Pancreas (tissue), 10 donors: ENCODE data around the gene DTNB. TPM values are rescaled to one million over a fixed set of nuclear protein-coding genes. Genes with fewer than 3 reads are reported as not detected.

Experiments used
- ATAC-seq, 4 donors: fragments of 200-7000 bp; cut with Tn5 transposase; one replicate each; pipeline versions ENCODE4 v1.8.0 to v1.9.1; 2020; ENCODE audit warnings: mild to moderate bottlenecking in 4 of 4, moderate library complexity in 4 of 4
- DNase-seq, 6 donors: peaks; one replicate each; pipeline ENCODE4 v3.0.0-alpha.2; 2020
- FAIRE-seq: peaks from 2 replicates; lab custom pipeline; 2012; peaks lifted over from hg19 to GRCh38; lab: Jason Lieb, UNC
- H3K27ac ChIP-seq, 4 donors: fragments of 200-600 bp; sonication (generic); 1 replicate in 3 of 4; 2 replicates in 1 of 4; pipeline versions ENCODE4 v1.5.0 to v1.8.0; 2020
- H3K27me3 ChIP-seq, 4 donors: fragments of 200-600 bp; one replicate each; pipeline ENCODE4 v1.8.0; 2021
- H3K36me3 ChIP-seq, 3 donors: fragments of 200-600 bp; sonication (generic) in 1 of 3; one replicate each; pipeline versions ENCODE4 v1.5.0 to v1.8.0; 2020 to 2021
- H3K4me1 ChIP-seq, 3 donors: fragments of 200-600 bp; one replicate each; pipeline ENCODE4 v1.8.0; 2021
- H3K4me3 ChIP-seq, 4 donors: fragments of 200-600 bp; sonication (generic) in 2 of 4; one replicate each; pipeline versions ENCODE4 v1.5.0 to v1.8.0; 2020 to 2021
- H3K9me3 ChIP-seq, 4 donors: fragments of 200-600 bp; one replicate each; pipeline ENCODE4 v1.8.0; 2021
- CTCF ChIP-seq, 4 donors: fragments of 200-600 bp; sonication (generic) in 3 of 4; IDR thresholded peaks; one replicate each; pipeline versions ENCODE4 v1.5.0 to v1.8.0; 2021; ENCODE audit warnings: antibody characterized with exemption in 4 of 4
- WGBS, 2 donors: extraction: QIAGEN DNeasy Blood & Tissue Kit; methylation state at CpG; one replicate each; pipeline ENCODE4 v1.1.7; 2013; 5-methylcytosine and 5-hydroxymethylcytosine counted together
- intact Hi-C, 3 donors: fragments of 100-400 bp; cut with DNase I; formaldehyde crosslinking; loops; one replicate each; pipeline versions ENCODE4 v1.11.1 to v1.14.2; 2022
- polyA plus RNA-seq, 2 donors: library from polyadenylated mRNA; stranded (reverse); fragments of 200-250 nt; gene quantifications; one replicate each; pipeline ENCODE4 v1.2.3, GENCODE V29; 2013
- total RNA-seq, 6 donors: library from RNA; stranded (reverse); fragmentation: NEBNext Ultra II Directional in 4 of 6; extraction: Animal tissue kit (Norgen Biotek cat#: 25700) in 4 of 6; gene quantifications; one replicate each; pipeline versions ENCODE4 v1.2.1 to v1.2.4, GENCODE V29; 2021 to 2023
- donor health status: healthy with polysubstance abuse.
- donor health status: DM: no; HTN: no; CAD: no; lungs with moderate emphysema.
- donor health status: DM: no; HTN: no; CAD: no.
- donor health status: control.
- donor health status: control.
- donor health status: Bipolar disorder and iron deficiency.
- donor health status: DM: yes; HTN: yes; CAD: no.
- donor health status: DM: no; HTN: no; CAD: no.
- donor health status: DM: no; HTN: no; CAD: no.
- donor health status: DM: yes; HTN: yes; CAD: no.

The DTNB gene
- total and polyA plus RNA-seq, 8 donors = 10.8 to 27.8 (median 15.1) TPM

- WGBS, 2 donors = 97 to 98% methylated on average over 3 of the region's 3 CpGs
- no peaks in the 10 kb centered on the region for H3K4me1 ChIP-seq
- DNase-seq = no peak
- no peaks in the 10 kb centered on the region for H3K36me3 ChIP-seq
- ATAC-seq = no peak
- H3K9me3 ChIP-seq = no peaks in the 10 kb centered on the region
- no peak for FAIRE-seq
- H3K4me3 ChIP-seq = no peak overlapping the region
- H3K27me3 ChIP-seq = no peaks in the 10 kb centered on the region
- H3K27ac ChIP-seq = no peak overlapping the region
- TF ChIP-seq CTCF (IDR thresholded peaks at IDR 0.05) = no peak
- intact Hi-C loops = no loop called here
These were observed 100.7 kb downstream of the DTNB start for GRCh38 chr2:25572638-25573037.

- Histone ChIP-seq H3K27me3 (no peaks in the 10 kb centered on the region), H3K36me3 (no peaks in the 10 kb centered on the region), H3K27ac (no peak overlapping the region), H3K9me3 (no peaks in the 10 kb centered on the region), H3K4me1 (peaks cover 0 to 6% (median 0%) of the 10 kb centered on the region in 3 donors), H3K4me3 (no peak overlapping the region)
- no peak for DNase-seq
- 64 to 69% methylated on average over 3 of the region's 3 CpGs for WGBS, 2 donors
- intact Hi-C loops = no loop called here
- no peak for ATAC-seq
- TF ChIP-seq CTCF (IDR thresholded peaks at IDR 0.05) = no peak
- FAIRE-seq = no peak
These were observed 103.1 kb downstream of the DTNB start for GRCh38 chr2:25570161-25570845.

- intact Hi-C loops = no loop called here
- peak in 2 of 4 donors; percentile 6 to 21 for TF ChIP-seq CTCF (IDR thresholded peaks at IDR 0.05)
- Histone ChIP-seq H3K36me3 (no peaks in the 10 kb centered on the region), H3K9me3 (no peaks in the 10 kb centered on the region), H3K4me1 (peaks cover 0 to 6% (median 0%) of the 10 kb centered on the region in 3 donors), H3K4me3 (no peak overlapping the region), H3K27ac (no peak overlapping the region), H3K27me3 (no peaks in the 10 kb centered on the region)
- 53 to 63% methylated on average over 1 of the region's 1 CpG for WGBS, 2 donors
- FAIRE-seq (peak; percentile 49), DNase-seq (no peak), ATAC-seq (peak; percentile 67 to 95 (median 89))
These were observed 106.0 kb downstream of the DTNB start for GRCh38 chr2:25567406-25567805.

GRCh38 chr2:25566694-25567093 is 106.7 kb downstream of the DTNB start:
- peak in 1 of 6 donors; percentile 23 for DNase-seq
- H3K4me1 ChIP-seq = peaks cover 0 to 6% (median 0%) of the 10 kb centered on the region in 3 donors
- intact Hi-C loops = no loop called here
- ATAC-seq = peak in 3 of 4 donors; percentile 48 to 79 (median 79)
- H3K4me3 ChIP-seq = no peak overlapping the region
- H3K9me3 ChIP-seq = no peaks in the 10 kb centered on the region
- no peaks in the 10 kb centered on the region for H3K27me3 ChIP-seq
- FAIRE-seq = no peak
- no peak overlapping the region for H3K27ac ChIP-seq
- no peaks in the 10 kb centered on the region for H3K36me3 ChIP-seq
- TF ChIP-seq CTCF (IDR thresholded peaks at IDR 0.05) = no peak
- 82 to 86% methylated on average over 2 of the region's 2 CpGs for WGBS, 2 donors

- H3K27ac ChIP-seq = no peak overlapping the region
- no peak for FAIRE-seq
- H3K27me3 ChIP-seq = no peaks in the 10 kb centered on the region
- H3K4me1 ChIP-seq = peaks cover 0 to 6% (median 0%) of the 10 kb centered on the region in 3 donors
- H3K9me3 ChIP-seq = no peaks in the 10 kb centered on the region
- no peak for TF ChIP-seq CTCF (IDR thresholded peaks at IDR 0.05)
- no peak overlapping the region for H3K4me3 ChIP-seq
- H3K36me3 ChIP-seq = no peaks in the 10 kb centered on the region
- WGBS, 2 donors = 94% methylated on average over 6 of the region's 6 CpGs
- ATAC-seq = no peak
- DNase-seq = no peak
- intact Hi-C loops = no loop called here
These were observed 107.3 kb downstream of the DTNB start for GRCh38 chr2:25566094-25566493.
